GM12892 (cell line): ENCODE results near the gene UBLCP1.

Source experiments
- POLR2A ChIP-seq: IDR thresholded peaks from 2 replicates; pipeline ENCODE4 v1.6.1; 2011; ENCODE audit warnings: low read depth, low read length, control low read depth
- POLR2AphosphoS5 ChIP-seq: IDR thresholded peaks from 2 replicates; pipeline ENCODE4 v1.6.1; 2011; ENCODE audit warnings: low read depth, low read length, control low read depth
- TAF1 ChIP-seq: IDR thresholded peaks from 2 replicates; pipeline ENCODE4 v1.6.1; 2011; ENCODE audit warnings: low read depth, mild to moderate bottlenecking, control low read depth, low read length, borderline replicate concordance

- TF ChIP-seq POLR2A (no peak), POLR2AphosphoS5 (no peak), TAF1 (no peak)
Observed at GRCh38 chr5:159331093-159331973, 68.2 kb downstream of the UBLCP1 start.
